GM19238 (cell line): ENCODE measurements around the gene GJB5.
"Not testable (repeated sequence)": the region's sequence is repeated elsewhere in the genome, so short reads cannot be mapped to it uniquely, and the experiment has no call there.

Experiments
- DNase-seq: peaks from one replicate; pipeline ENCODE4 v3.0.0; 2011; ENCODE audit warnings: low spot score; ENCODE audit not compliant: insufficient read length

GJB5 gene

DNA sequence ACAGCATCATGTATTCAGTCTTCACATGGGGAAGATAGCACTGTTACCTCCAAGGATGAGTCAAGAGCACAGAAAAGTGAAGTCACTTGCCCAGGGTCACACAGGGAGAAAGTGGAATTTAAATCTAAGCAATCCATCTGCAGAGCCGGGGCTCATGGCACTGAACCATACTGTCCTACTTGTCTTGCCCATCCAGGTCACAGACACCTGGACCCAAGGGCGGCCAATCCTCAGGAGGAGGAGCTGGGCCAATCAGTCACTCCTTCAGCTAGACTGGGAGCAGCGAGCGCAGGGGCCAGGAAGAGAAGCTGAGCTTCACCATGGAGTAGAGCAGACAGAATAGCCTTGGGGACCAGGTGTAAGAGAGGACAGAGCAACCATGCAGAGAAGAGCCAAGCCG is 9.2 kb upstream of the GJB5 start:
- DNase-seq, result no peak

DNA sequence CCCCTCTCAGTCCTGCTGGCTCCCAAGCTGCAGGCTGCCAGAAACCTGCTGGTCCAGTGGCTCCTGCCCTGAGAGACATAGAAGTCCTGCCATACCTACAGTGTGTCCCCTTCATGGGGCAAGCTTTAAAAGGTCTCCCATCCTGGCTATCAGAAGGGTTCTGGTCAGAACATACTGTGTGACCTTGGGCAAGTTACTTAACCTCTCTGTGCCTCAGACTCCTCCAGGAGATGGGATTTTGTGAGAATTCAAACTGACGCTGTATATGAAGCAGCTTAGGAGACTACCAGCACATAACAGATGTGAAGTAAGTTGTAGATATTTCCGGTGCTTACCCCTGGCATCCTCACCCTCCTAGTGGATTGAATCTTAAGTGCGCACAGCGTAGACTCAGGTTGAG is 8.7 kb upstream of the GJB5 start:
- no peak for DNase-seq

DNA sequence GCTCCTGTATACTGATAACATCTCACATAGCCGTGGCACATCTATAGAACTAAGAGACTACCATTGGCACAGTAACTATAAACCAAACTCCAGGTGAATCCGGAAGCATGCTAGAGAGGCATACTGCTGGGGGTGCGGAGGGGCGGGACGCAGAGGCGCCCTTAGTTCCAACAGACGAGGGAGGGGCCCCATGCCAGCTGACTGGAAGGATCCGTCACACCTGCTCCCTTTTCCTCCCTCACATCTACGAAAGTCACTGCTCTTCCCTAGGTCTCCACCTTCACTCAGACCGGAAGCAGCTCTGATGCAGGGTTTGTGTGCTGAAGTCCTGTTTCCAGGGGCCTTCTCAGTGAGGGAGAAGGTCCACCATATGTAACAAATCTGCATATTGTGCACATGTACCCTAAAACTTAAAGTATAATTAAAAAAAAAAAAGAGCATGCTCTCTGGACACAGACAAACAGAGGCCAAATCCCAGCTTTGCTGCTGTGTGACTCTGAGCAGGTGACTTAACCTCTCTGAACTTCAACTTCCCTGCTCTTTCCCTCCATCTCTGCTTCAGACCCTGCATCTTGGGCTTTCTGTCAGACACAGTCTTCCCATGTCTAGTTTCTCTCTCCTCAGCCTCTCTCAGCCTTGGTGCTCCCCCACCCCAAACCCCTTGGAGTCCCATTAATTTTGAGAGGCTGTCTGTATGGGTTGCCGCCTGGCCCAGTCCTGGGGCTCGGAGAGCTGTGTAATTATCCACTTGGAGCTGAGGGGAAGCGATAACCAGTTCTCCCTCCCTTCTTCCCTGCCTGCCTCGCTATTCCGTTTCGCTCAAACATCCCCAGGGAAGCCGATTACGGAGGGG is 7.8 kb upstream of the GJB5 start:
- DNase-seq, result no peak

DNA sequence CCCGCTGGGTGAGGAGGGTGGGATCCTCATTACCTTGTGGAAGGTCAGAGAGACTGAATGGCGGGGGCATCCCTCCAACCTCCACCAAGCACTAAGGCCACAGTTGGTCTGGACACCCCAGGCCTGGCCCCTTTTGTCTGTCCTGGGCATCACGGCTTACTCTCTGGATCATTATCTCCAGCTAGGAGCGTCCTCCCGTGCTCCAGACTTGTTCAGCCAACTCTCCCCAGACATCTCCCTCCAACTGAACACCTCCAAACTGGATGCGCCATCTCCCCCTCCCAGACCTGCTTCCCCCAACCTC is 7.3 kb upstream of the GJB5 start:
- no peak for DNase-seq

DNA sequence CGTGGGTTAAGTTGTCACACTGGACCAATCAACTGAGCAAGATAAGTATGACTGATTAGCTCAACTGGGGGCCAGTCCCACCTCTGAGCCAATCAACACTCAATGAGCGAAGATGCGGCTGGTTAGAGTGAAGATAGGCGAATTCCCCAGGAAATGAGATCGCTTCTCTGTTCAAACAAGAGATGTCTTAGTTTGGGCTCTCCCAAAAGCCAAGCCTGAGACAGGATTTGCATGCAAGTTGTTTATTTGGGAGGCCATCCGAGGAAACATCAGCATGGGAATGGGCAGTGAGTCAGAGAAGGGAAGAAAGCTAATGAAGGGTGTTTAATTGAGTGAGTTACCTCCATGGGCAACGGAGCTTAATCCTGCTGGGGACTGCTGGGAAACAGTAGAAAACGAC is 4.9 kb upstream of the GJB5 start:
- DNase-seq, result no peak

DNA sequence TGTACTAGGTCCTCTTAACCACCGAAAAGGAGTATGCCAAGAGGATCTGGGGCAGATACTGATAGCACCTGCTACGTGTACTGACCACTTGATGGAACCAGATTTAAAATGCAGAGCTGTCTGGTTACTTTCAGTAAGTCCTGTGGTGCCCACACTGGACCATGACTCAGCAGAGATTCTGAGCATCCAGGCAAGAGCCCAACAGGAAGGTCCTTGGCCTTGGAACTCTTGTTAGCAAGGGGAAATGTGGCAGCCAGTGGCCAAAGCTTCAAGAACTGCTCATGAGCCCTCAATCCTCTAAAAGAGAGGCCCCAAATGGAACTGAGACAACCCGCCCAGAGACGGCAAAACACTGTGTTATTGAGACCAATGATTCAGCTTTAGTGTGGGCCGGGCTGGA is 4.2 kb upstream of the GJB5 start:
- DNase-seq, result no peak

DNA sequence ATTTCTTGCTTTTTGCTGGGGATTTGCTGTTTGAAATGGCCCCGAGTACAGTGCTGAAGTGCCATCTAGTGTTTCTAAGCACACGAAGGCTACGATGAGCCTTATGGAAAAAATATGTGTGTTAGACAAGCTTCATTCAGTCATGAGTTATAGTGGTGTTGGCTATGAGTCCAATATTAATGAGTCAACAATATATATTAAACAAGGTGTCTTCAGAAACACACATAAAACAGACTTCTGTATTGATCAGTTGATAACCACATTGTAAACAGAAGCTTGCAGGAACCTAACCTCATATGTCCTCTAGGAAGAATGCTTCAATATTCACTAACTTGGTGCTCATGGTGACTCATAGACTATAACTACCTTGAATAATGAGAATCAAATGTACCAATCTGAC is 1.7 kb upstream of the GJB5 start:
- no peak for DNase-seq

DNA sequence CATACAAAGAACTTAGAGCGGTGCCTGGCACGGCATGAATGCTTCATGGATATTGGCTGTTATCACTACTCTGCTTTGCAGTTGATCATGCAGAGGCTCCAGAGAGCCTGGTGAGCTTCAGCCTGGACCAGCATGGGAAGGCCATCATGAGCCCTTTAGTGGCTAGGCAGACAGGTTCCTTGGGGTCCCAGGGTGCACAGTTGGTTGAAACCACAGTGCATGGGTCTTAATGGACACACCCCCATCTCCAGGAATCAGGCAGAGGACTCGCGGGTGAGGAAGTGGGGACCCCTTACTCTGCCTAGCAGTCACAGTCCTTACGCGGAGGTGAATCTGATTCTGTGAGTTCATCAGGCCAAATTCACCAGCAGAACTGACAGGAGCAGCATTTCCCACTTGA is 1.1 kb downstream of the GJB5 start:
- DNase-seq, result no peak

DNA sequence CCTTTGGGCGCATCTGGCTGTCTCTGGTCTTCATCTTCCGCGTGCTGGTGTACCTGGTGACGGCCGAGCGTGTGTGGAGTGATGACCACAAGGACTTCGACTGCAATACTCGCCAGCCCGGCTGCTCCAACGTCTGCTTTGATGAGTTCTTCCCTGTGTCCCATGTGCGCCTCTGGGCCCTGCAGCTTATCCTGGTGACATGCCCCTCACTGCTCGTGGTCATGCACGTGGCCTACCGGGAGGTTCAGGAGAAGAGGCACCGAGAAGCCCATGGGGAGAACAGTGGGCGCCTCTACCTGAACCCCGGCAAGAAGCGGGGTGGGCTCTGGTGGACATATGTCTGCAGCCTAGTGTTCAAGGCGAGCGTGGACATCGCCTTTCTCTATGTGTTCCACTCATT is 2.5 kb downstream of the GJB5 start:
- no peak for DNase-seq

DNA sequence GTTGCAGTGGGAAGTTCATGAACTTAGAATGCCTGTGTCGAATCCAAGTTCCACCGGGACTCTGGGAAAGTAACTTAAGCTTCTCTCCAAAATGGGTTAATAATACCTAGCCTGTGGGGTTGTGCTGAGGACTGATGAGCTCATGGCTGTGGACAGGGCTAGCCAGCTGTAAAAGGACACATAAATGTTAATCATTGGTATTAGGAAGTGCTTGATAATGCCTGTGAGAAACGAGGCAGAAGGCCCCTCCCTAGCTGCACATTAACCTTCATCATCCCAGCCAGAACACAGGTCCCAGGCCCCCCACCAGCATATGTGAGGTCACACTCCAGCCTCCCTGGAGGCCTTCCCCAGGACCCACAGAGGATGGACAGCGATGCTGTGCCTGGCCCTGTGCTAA is 3.9 kb downstream of the GJB5 start:
- DNase-seq, result no peak

DNA sequence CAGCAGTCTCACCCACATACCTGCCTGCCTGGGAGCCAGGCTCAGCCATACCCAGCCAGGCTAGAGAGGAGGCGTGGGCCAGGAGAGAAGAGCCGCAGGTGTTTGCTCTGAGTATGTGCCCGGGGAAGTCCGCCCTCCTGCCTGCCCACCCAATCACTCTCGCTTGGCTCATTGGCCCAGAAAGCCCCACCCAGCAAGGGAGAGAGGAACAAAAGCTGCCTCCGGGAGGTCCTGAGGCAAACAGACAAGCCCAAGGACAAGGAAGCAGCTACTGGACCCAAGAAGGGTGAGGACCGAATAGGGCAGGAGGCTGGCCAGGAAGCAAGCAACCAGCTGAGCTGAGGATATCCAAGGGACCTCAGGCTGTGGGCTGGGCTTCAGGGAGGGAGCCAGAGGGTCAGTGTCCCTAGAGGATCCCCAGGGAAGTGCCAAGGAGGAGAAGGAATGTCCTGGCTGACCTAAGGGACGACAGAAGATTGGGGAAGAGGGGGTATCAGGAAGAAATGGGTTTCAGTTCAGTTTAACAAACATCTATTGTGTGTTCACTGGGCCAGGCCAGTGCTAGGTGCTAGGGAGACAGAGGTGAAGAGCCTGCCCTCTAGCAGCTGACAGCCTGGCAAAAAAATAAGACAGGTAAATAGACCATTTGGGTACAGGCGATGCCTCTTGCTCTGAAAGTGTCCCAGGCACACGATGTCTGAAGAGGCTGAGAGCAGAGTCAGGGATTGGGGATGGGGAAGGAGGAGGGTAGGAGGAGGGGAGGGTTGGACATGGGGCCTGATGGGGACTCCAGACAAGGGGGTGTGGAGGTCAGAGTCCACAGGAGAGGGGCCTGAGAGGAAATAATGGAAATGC is 4.9 kb downstream of the GJB5 start, which contains the start of gene GJB4:
GJB4 (plus strand) TSS at position 238 of the 855 bp plus-strand sequence. CDS start 1,515 bp downstream, outside the sequence.
- DNase-seq, result no peak

DNA sequence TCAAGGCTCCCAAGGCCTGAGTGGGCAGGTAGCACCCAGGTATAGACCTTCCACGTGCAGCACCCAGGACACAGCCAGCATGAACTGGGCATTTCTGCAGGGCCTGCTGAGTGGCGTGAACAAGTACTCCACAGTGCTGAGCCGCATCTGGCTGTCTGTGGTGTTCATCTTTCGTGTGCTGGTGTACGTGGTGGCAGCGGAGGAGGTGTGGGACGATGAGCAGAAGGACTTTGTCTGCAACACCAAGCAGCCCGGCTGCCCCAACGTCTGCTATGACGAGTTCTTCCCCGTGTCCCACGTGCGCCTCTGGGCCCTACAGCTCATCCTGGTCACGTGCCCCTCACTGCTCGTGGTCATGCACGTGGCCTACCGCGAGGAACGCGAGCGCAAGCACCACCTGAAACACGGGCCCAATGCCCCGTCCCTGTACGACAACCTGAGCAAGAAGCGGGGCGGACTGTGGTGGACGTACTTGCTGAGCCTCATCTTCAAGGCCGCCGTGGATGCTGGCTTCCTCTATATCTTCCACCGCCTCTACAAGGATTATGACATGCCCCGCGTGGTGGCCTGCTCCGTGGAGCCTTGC is 6.4 kb downstream of the GJB5 start:
- DNase-seq, result no peak

DNA sequence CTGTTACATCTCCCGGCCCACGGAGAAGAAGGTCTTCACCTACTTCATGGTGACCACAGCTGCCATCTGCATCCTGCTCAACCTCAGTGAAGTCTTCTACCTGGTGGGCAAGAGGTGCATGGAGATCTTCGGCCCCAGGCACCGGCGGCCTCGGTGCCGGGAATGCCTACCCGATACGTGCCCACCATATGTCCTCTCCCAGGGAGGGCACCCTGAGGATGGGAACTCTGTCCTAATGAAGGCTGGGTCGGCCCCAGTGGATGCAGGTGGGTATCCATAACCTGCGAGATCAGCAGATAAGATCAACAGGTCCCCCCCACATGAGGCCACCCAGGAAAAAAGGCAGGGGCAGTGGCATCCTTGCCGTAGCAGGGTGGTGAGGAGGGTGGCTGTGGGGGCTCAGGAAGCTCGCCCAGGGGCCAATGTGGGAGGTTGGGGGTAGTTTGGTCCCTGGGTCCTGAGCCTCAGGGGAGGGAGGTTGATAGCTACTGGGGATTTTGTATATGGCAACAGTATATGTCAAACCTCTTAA is 7.0 kb downstream of the GJB5 start:
- no peak for DNase-seq

DNA sequence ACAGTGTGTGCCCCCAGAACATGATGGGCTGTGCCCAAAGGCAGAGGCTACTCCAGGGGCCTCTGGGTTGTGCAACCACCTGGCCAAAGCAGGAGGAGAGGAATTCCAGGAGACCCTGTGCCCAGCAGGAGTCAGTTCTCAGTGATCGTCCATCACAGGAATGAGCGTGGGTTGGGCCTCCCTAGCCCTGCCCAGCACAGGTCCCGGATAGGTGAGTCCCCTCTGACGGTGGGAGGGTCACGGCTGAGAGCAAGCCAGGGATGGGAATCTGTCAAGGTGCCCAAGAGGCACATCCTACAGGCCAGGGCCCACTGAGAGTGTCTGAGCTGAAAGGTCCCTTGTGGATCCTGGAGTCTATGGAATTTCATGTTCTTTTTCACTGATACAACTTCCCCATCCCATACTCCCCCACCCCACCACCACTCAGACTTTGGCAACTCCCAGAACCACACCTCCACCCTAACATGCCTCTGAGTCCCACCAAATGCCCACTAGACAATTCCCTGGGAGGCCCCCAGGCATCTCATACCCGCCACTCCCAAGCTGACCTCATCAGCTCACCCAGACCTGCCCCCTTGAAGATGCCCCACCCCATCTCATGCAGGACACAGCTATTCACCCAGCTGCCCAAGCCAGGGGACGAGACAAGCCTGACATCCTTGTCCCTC is 7.8 kb downstream of the GJB5 start:
- DNase-seq, result no peak

DNA sequence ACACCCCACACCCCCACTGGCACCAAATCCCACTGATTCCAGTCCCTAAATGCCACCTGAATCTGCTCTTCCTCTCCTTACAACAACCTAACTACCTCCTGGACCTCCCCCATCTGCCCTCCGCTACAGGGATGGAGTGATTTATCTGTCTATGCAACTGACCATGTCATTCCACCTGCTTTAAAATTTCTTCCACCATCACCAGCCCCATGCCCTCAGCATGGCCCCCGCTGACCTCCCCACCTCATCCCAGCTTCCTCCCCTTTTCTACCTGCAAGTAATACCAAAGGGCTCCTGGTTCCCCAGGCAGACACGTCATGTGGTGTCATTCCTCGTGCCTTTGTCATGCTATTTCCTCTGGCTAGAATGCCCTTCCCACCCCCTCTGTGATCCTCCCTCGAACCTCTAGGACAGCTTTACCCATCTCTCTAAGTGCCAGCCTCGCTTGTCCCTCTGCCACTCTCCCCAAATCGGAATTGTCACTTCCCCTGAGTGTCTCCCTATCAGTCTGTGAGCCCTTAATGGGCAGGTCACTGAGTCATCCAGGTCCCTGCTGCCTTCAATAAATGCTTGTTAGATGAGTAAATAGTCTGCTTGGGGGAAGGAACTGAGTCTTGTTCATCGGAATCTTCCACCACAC is 8.4 kb downstream of the GJB5 start:
- DNase-seq, result no peak

DNA sequence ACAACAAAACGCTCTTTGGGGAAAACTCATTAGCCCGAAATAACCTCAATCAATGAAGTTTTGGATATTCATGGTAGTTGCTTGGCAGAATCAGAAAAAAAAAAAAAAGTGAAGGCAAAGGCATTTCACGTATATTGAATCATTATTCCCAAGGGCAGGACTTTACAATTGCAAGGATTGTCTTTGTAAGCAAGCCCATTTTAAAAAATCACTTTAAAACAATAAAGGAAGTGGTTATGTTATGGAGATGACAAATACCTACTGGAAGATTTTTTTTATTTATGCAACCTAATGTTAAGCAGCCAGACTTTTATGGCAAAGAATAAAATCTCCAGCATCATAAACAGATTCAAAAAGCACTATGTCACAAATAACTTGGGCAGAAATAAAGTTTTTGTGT is 14.0 kb downstream of the GJB5 start:
- DNase-seq, result no peak

DNA sequence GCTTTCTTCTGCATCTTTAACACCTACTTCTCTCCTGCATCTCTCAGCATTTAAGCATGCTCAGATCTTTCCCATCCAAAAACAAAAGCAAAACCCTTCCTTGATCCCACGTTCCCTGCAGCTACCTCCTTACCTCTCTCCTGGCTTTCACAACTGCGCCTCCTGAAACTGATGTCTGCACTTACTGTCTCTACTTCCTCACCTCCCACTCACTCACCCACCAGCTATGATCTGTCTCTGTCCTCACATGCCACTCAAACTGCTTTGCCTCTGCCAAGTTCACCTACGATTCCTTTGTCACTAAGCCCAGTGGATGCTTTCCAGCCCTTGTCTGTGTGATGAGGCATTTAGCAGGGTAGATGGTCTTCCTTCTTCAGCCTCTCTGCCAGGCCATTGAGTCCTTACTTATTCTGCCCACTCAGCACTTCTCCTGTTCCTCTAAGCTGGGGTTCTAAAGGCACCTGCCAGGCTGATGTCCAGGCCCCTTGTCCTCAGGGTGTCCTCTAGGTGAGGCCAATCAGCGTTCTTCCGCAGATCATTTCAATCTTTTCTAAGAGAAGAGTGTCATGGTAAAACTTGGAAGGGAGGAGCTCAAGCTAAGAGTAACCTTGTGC is 16.2 kb downstream of the GJB5 start:
- no peak for DNase-seq

DNA sequence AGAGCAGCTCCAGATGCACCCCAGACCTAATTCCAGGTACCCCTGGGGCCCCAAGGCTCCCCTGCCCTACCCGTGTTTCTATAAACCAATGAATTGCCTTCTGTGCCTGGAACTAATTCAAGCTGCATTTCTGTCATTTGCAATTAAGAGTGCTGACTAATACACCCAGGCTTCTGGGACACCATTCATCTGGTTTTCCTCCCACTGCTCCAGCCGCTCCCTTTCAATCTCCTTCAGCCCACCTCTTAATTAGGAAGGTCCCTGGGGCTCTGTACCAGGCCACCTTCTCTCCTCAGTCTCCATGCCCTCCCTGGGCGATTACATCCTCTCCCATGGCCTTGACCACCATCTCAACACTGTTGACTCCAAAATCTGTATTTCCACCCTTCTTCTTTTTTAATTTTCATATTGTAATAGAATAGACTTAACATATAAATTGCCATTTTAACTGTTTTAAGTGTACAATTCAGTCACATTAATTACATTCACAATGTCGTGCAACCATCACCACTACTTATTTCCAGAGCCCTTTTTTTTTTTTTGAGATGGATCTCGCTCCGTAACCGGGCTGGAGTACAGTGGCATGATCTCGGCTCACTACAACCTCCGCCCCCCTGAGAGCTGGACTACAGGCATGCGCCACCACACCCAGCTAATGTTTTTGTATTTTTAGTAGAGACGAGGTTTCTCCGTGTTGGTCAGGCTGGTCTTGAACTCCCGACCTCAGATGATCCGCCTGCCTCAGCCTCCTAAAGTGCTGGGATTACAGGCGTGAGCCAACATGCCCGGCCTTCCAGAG is 16.9 kb downstream of the GJB5 start:
- DNase-seq, result no peak

DNA sequence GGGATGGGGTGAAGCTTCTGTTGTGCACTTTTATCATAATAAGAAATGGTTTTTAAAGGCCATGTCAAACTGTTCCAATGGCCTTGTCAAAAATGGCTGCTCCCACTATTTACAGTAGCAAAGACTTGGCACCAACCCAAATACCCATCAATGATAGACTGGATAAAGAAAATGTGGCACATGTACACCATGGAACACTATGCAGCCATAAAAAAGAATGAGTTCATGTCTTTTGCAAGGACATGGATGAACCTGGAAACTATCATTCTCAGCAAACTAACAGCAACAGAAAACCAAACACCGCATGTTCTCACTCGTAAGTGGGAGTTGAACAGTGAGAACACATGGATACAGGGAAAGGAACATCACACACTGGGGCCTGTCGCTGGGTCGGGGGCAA is 18.3 kb downstream of the GJB5 start:
- not testable (repeated sequence) for DNase-seq

DNA sequence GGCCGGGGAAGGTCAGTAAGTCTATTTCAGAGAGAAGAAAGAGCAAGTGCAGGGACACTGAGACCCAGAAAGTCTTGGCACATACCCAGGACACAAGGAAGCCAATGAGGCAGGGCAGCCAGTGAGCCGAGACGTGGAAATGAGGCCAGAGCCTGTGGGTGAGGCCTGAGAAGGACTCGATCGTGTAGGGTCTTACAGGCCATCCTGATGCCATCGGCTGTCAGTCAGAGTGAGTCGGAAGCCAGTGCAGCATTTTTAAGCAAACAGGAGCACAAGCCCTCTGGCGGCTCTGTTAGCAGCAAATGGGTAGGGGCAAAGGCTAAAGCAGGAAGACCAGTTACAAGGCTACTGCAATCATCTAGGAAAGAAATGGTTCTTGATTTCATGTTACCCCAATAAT is 20.1 kb downstream of the GJB5 start:
- no peak for DNase-seq
